ENCODE data around the gene CD6.

CD6 gene

DNA sequence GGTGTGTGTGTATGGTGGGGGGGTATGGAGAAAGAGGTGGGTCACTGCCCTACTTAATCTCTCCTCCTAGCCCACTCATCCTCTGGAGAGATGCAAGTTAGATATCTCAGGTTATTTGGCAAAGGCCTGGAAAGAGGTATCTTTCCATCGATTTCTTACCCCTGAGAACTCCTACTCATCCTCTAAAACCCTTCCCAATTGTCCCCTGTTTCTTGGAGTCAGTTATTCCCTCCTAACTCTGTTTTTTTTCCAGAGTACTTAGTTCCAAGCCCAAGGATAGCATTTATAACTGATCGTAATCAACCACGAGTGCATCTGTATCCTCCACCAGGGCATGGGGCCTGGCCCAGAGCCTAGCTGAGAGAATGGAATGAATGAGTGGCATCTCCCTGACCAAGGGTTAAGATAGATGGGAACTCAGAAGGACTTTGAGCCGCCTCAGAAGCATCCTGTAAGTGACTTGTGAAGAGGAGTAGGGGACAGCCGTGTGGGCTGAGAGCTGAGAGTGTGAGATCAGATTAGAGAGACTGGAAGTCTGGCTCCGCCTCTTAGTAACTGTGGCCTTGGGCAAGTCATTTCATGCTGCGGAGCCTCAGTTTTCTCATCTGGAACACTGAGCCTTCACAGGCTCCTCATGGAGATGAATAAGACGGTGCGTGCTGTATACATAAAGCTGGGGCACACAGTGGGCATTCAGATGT is 16.2 kb downstream of the CD6 start:
- FAIRE-seq = no peak

DNA sequence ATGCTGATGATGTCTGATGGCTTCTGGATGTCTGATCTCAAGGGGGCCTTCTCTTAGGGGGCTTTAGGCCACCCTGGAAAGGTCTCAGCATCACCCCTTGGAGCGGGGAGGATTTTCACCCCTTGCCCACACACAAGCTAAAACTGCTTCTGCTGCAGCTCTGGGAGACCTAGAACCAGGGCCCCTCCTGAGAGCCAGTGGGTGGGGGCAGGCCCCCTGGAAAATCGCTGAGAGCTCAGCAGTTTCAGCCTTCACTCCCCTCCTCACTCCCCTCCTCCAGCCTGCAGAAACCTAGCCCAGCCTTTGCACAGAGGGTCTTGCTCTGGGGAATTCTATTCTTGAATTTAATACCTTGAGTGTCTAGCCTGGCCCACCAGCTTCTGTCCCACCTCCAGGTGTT is 17.2 kb downstream of the CD6 start:
- no peak for FAIRE-seq

DNA sequence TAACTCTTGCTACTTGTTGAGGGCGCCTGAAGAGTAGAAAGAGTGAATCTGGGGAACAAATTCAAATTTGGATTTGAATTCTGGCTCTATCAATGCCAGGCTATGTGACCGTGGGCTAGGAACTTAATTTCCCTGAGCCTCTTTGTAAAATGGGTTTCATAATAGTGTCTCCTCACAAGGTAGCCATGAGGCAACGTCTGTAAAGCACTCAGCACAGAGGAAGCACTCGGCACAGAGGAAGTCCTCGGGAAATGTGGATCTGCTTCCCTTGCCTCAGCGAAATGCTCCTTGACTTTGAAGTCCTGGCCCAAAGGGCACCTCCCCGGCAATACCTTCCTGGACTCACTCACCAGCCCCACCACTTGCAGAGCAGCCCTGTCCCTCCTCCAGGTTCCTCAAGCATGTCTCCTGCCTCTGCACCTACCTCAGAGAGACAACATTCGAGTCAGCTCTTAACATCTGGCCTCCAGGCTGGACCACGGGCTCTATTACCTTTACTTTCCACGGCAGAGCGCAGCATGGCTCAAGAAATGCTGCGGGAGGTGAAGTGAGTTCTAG is 17.7 kb downstream of the CD6 start:
- FAIRE-seq = no peak

DNA sequence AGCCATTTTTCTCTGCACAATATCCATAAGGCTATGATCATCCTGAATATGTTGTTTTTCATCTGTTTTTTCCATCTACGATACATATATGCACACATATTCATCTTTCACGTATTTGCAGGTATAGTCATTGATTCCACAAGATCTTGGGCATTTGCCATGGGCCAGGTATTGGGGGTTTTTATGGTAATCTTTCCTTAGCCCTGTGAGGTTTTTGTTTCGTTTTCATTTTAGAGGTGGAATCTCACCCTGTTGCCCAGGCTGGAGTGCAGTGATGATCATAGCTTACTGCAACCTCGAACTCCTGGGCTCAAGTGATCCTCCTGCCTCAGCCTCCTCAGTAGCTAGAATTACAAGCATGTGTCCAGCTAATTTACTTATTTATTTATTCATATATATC is 20.0 kb downstream of the CD6 start:
- FAIRE-seq = no peak

DNA sequence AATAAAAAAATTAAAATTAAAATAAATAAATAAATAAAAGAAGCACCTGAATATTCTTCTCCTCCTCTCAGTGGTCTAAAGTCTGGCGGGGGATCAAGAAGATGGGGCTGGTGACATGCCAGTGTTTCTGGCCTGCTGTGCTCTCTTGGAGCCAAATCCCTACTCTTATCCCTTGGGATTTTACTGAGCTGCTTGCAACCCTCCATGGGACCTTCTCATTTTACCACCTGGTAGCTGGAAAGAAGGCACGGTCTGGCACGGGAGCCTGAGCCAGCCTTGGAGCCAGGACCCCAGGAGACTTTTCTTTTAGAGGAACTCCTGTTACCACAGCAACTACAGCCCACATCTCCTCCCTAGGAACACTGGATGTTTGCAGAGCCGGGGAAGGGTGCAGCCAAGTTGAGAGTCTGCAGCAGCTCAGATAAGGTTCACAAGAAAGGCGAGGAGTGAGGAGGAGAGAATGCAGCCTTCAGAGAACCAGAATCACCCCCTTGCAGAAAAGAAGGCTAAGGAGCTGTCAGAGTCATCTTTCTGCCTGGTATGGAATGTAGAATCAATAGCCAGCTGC is 21.4 kb downstream of the CD6 start:
- FAIRE-seq = no peak

DNA sequence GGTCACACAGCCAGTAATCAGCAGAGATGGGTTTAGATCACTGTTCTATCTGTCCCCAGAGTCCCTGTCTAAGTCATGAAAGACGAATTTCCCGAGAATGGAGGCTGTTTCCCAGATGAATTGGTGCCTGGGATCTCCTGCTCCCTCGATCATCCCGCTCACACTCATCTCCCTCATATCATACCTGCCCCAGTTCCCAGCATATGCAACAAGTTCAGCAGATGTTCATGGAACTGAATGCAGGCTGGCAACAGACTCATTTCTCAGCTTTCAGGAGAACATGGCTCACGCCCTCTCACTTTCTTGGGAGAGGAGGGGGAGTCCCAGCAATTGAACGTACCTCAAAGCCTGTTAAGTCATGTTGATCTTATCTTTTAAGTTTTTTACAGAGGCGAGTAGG is 22.1 kb downstream of the CD6 start:
- FAIRE-seq = no peak

DNA sequence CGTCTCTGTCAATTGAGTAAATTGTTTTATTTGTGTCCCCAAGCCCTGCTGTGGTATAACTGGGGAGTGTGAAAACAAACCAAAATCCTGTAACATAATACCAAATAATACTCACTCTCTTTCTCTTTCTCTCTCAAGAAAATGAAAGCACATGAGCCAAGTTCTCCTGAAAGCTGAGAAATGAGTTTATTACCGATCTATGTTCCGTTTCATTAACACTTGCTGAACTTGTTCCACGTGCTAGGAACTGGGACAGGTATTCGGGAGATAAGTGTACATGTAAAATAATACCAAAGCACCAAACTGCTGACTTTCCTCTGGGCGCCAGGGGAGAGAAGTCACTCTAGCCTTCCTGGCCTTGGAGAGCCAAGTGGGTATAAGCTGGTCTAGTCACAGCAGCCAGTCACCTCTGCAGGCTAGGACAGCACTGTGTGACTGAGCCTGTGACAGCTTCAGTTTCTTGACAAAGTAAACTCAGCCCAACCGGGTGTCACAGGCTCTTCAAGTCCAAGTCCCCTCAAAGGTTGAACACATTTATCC is 23.1 kb downstream of the CD6 start:
- FAIRE-seq = no peak

DNA sequence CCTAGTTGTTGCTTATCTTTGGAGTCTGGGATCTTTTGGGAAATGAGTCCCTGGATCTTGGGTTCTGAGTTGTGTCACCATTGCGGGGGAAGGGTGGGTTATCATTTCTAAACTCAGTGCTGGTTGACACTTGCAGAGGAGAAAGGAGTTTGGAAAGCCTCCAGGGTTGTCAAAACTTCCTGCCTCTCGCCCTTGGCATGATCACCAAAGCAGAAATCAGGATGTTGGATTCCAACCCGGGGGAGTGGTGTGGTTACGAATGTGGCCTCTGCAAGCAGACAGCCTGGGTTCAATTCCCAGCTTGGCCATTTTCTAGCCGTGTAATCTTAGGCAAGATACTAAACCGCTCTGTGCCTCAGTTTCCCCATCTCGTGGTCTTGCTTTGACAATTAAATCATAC is 24.3 kb downstream of the CD6 start:
- FAIRE-seq = no peak

DNA sequence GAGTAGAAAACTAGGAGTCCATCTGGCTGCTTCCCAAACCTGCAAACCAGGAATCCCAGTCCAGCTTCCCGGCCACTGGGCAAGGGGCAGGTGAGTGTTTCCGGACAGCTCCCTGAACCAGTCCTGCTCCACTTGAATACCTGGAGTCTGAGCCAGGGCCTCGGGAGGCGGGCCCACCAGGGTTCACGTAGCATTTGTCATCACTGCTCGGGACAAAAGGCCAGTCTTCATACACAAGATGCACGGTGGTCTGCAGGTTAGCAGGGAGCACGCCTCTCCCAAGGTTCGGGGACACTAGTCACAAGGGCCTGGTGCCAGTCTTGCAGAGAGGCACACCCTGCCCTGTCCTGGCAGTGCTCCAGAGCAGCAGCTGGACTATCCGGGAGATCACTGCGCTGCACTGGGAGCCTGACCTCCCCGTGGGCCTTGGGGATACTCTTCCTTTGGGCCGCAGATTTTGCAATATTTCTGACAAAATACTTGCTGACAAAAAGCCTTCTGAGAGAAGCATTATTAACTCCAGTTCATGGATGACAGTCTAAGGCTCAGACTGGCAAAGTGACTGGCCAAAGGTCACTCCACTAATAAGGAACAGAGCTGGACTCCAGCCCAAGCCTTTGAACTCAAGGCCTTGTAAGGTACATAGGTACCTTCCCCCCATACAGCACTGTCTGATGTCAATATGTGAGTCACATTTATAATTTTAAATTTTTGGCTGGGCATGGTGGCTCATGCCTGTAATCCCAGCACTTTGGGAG is 25.1 kb downstream of the CD6 start:
- FAIRE-seq = no peak

DNA sequence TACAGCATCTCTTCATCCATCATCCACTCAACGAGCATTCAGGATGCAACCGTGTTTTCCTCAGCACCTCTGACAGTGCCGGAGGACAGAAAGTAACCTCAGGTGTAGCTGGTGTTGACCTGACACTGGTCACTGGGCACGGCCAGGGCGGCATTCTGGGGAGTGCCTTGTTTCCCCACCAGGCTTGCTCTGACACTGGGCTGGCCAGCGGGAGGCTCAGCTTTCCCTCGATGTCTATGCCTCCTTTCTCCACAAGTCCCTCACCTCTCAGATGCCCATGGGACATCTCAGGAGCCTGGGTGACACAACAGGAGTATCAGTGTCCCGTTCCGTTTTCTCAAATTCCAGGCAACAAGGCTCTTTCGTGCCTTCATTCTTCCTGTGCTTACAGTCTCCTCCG is 28.9 kb downstream of the CD6 start:
- FAIRE-seq = no peak

DNA sequence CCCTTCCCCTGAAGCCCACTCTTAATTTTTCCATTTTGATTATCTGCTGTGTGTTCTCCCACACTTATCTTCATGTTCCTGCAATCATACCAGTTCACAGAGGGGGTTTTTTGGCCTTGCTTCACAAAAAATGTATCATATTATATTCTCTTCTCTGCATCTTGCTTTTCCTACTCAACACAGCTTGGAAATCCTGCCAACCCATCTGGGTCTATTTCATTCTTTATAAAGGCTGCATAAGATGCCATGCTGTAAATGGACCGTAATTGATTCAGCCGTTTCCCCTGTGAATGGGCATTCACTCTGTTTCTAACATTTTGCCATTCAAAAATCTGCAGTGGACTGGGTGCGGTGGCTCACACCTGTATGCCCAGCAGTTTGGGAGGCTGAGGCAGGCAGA is 30.5 kb downstream of the CD6 start:
- FAIRE-seq = no peak

DNA sequence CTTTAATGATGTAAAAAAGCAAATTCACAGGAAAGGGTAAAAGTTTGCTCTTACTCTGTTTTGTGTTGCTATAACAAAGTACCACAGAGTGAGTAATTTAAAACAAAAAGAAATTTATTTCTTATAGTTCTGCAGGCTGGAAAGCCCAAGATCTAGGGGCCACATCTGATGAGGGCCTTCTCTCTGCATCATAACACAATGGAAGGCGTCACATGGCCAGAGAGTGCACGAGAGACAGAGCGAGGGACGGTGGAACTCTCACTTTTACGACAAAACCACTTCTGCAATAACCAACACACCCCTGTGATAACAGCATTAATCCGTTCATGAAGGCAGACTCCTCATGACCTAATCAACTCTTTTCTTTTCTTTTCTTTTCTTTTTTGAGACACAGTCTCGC is 31.1 kb downstream of the CD6 start:
- no peak for FAIRE-seq

DNA sequence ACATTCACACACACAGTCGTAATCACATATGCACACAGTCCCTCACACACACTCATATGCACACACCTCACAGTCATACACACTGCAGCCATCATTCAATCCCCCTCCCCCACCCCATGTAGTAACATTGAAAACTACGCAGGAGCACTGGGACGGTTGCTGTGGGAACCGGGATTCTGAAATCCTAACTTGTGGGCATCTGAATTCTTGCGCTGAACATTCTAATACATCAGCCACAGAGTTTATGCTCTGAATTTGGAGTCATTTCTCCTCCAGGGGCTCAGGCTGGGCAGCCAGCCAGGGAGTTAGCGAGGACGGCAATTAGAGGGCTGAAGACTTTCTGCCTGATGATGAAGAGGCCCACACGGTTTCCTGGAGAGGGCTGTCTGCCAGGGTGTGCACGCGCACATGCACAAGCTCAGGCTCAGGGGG is 32.7 kb downstream of the CD6 start:
- no peak for FAIRE-seq

DNA sequence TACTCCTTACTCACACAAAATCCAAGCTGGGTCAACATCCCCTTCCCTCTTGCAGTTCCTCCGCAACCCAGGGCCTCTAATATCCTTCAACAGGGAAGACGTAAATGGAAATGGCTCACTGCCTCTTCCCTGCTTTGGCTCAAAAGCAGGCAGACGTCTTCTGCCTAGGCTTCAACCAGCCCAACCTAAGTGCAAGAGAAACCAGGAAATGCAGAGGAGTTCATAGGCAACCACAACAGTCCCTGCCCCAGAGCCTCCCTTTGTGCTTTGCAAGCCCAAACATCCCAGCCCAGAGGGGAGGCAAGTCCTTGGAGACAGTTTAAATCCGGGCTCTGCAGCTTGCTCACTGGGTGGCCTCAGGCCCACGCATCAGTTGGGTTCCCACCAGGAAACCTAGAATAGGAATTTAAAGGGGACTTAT is 33.3 kb downstream of the CD6 start:
- FAIRE-seq = no peak

DNA sequence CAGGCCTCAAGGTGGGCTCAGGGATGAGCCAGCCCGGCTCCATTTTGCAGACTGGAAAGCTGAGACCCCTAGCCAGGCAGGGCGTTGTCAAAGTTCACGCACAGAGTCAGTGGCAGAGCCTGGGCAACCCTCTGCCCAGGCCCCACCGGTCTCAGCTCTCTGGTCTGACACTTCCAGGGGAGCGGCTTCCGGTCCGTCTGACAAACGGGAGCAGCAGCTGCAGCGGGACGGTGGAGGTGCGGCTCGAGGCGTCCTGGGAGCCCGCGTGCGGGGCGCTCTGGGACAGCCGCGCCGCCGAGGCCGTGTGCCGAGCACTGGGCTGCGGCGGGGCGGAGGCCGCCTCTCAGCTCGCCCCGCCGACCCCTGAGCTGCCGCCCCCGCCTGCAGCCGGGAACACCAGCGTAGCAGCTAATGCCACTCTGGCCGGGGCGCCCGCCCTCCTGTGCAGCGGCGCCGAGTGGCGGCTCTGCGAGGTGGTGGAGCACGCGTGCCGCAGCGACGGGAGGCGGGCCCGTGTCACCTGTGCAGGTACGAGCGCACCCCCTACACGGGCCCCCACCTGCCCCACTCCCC is 36.0 kb downstream of the CD6 start:
- no peak for FAIRE-seq

DNA sequence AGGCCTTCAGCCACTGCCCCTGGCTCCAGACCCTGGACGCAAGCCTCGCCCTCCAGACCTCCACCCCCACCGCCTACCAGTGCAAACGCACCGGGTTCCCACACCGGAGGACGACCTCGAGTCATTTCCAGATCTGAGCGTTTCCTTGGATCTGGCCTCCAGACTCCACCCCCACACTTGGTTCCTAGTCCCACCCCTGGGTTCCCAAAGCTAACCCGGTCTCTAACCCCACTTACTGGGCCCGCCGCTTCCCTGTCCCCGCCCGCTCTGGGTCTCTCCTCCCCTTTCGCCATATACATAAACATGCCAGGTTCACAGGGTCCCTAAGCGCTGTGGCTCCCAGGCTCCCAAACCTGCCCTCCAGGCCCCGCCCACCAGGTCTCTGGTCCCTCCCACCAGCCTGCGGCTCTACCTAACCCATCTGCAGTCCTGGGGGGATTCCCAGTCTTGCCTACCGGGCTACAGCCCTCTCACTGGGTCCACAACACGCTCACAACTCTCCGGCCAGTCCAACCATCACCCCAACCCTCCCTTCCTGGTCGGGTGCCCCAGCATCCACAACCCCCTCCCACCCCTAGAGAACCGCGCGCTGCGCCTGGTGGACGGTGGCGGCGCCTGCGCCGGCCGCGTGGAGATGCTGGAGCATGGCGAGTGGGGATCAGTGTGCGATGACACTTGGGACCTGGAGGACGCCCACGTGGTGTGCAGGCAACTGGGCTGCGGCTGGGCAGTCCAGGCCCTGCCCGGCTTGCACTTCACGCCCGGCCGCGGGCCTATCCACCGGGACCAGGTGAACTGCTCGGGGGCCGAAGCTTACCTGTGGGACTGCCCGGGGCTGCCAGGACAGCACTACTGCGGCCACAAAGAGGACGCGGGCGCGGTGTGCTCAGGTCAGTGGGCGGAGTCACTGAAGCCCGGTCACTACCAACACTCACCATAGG is 36.7 kb downstream of the CD6 start:
- FAIRE-seq = no peak

DNA sequence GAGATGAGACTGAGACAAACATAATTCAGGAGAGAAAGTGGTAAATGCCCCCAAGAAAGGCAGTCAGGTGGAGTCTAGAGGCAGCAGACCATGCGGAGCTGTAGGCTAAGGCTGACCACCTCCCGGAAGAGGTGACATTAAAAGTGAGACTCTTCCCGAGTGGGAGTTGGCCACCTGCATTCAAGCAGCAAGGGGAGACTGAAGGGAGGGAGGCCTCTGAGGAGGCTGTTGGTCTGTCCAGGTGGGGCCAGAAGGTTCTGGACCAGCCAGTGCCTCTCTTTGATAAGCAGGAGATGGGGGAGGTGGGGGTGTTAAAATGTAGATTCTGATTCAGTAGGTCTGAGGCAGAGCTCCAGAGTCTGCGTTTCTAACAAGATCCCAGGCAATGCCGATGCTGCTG is 37.5 kb downstream of the CD6 start:
- FAIRE-seq = no peak

DNA sequence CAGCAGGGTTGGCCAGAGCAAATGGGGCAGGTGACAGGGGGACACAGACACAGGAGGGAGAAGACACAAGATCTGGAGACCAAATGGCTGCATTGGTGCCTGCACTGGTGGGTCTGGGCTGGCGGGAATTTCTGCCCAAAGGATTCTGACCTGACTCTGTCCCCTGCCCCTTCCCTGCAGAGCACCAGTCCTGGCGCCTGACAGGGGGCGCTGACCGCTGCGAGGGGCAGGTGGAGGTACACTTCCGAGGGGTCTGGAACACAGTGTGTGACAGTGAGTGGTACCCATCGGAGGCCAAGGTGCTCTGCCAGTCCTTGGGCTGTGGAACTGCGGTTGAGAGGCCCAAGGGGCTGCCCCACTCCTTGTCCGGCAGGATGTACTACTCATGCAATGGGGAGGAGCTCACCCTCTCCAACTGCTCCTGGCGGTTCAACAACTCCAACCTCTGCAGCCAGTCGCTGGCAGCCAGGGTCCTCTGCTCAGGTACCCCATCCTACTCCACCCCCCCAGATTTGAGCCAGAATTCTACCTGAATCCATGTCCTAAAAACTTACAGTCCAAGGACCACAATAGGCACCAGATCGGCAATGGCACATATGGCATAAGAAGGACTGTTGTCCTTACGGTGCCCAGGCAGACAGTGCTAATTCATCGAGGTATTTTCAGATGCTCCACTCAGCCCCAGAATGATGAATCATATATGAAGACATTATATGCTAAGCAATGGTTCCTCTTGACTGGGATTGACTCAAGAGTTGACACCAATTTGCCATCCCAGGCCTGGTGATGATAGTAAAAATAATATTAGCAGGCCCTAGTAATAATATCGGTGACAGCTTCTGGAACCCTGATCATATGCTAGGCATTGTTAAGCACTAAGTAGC is 38.2 kb downstream of the CD6 start:
- FAIRE-seq = no peak

DNA sequence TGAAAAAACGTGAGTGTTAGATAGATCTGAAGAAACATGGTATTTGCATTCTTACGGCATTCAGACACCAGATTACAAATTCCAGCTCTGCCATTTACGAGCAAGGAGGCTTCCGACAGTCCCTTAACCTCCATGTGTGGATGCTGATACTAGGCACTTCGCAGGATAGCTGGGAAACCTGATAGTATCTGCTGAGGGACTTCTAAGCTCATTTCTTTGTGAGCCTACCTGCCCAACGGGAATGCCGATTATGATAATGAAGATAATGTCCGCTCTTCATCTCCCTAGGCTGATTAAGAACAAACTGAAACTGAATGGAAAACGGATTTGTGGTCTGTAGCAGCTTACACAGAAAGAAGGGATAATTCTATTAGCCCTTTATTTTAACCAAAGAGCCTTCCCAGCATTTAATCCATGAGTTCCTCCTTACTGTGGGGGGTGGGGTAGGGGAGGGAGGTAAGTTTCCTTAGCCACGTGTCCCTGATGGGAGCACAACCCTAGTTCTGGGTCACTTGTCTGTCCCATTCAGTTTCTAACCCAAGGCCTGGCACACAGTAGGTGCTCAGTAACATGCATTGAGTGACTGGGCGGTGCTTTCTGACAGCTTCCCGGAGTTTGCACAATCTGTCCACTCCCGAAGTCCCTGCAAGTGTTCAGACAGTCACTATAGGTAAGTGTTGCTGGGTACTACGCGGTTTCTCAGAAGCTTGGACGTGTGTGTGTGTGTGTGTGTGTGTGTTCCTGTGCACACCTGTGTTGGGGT is 39.2 kb downstream of the CD6 start:
- FAIRE-seq = no peak

DNA sequence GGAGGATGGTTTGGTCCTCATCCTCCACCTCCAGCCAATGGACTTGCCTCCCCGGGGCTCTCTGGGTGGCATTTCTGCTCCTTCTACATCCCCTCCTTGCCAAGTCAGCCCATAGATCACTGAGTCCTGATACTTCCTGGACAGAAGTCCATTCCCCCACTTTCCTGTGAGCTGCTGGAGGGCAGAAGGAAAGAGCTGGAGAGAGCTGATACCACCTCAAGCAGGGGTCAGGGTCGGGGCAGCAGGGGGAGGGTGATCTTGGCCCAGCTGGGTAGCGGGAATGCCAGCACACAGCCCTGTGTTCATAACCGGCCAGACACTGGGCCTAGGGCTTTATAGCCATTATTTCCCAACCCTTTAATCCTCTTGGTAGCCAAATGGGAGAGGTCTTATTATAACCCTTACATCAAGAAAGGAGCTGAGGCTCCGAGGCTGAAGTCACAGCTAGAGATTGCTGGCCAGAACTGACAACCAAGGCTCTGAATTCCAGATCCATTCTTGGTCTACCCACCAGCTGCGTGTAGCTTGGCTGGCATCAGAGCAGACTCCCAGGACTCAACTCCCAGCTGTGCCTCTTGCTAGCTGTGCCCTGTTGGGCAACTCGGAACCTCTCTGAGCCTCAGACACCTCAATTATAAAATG is 39.9 kb downstream of the CD6 start:
- FAIRE-seq = no peak
